IMR-90 (cell line): Measurements from ENCODE around the gene NDUFB10.

Source experiments
- MXI1 ChIP-seq: IDR thresholded peaks from 2 replicates; pipeline ENCODE4 v1.6.1; 2012; ENCODE audit warnings: low read depth, mild to moderate bottlenecking, low read length, moderate library complexity, borderline replicate concordance
- POLR2A ChIP-seq: IDR thresholded peaks from 2 replicates; pipeline ENCODE4 v1.6.1; 2012; ENCODE audit warnings: mild to moderate bottlenecking, low read depth, low read length
- RAD21 ChIP-seq: IDR thresholded peaks from 2 replicates; pipeline ENCODE4 v1.6.1; 2012; ENCODE audit warnings: low read length, improper control_type of control experiment

DNA sequence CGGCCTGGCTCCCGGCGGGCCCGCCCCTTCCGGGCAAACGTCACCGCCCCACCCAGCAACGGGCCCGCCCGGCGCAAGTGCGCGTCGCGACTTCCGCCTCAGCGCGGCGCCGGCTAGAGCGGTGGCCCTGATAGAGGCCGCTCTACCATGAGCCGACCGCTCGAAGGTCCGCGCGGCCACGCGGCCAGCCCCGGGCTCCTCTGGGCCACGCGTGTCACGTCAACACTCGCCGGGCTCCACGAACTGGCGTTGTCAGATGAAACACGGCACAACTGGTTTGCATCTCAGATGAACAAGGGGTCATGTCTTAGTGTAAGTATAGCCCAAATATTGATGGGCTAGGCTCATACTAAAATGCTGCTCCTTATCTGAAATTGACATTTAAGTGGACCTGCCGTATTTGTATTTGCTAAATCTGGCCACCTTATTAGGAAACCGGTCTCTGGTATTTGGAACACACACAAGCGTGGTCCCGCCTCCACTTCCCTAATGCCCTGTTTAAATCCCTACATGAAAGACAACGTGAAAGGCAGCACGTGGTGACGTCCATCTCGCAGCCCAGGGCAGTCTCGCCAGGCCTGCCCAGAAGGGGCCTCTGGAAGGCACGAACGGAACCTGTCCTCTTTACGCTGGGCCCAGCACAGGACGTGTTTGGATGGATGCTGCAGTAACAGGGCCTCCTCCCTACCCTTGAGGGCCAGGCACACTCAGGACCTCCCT, 50.6 kb downstream of the NDUFB10 start, which contains the start of gene ZNF598:
- TF ChIP-seq POLR2A = peak; percentile 97
- no peak for TF ChIP-seq RAD21
- TF ChIP-seq MXI1 = peak; percentile 80
